Measurements from ENCODE around the gene NRM.

DNA sequence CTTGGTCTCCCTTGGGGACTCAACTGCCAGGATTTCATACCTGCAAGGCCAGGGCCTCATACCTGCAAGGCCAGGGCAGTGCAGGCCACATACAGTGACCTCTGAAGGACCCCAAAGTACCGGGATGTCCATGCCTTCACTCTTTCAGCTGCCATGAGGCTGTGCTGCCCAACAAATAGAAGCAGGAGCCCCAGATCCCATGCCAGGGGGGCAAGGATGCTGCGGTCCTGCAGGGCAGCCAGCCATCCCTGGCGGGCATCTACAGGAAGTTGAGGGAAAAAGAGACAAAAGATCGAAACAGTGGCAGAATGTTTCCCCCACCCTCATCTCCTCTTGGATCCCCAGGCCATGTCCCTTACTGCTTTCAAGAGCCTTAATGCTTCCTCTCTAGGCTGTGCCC is 799 bp downstream of the NRM start:
- TF ChIP-seq, protein P1, sequence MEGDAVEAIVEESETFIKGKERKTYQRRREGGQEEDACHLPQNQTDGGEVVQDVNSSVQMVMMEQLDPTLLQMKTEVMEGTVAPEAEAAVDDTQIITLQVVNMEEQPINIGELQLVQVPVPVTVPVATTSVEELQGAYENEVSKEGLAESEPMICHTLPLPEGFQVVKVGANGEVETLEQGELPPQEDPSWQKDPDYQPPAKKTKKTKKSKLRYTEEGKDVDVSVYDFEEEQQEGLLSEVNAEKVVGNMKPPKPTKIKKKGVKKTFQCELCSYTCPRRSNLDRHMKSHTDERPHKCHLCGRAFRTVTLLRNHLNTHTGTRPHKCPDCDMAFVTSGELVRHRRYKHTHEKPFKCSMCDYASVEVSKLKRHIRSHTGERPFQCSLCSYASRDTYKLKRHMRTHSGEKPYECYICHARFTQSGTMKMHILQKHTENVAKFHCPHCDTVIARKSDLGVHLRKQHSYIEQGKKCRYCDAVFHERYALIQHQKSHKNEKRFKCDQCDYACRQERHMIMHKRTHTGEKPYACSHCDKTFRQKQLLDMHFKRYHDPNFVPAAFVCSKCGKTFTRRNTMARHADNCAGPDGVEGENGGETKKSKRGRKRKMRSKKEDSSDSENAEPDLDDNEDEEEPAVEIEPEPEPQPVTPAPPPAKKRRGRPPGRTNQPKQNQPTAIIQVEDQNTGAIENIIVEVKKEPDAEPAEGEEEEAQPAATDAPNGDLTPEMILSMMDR (IDR thresholded peaks at IDR 0.05) = no peak
- no peak for TF ChIP-seq POLR2A (IDR thresholded peaks at IDR 0.05)

Data from body of pancreas (tissue), 4 donors.